Ovary (tissue), 9 donors: ENCODE data around the gene CFDP1. TPM values are rescaled to one million over a fixed set of nuclear protein-coding genes. Genes with fewer than 3 reads are reported as not detected.

Experiments
- DNase-seq, 5 donors: peaks; one replicate each; pipeline ENCODE4 v3.0.0-alpha.2; 2019 to 2020
- H3K27ac ChIP-seq, 2 donors: fragments of 200-600 bp; one replicate each; pipeline versions ENCODE4 v1.5.1 to v1.8.0; 2019 to 2022
- H3K27me3 ChIP-seq: fragments of 200-600 bp; one replicate; pipeline ENCODE4 v1.8.0; 2022
- H3K36me3 ChIP-seq: fragments of 200-600 bp; sonication (generic); one replicate; pipeline ENCODE4 v1.5.1; 2019
- H3K4me1 ChIP-seq: one replicate; pipeline ENCODE4 v1.8.1; 2013; ENCODE audit warnings: mild to moderate bottlenecking, moderate library complexity; ENCODE audit not compliant: insufficient read depth
- H3K4me3 ChIP-seq: fragments of 200-600 bp; sonication (generic); one replicate; pipeline ENCODE4 v1.5.1; 2017
- H3K9me3 ChIP-seq, 2 donors: fragments of 200-600 bp in 1 of 2; sonication (generic) in 1 of 2; one replicate each; pipeline versions ENCODE4 v1.5.1 to v1.8.1; 2013 to 2019; ENCODE audit warnings: mild to moderate bottlenecking in 1 of 2, moderate library complexity in 1 of 2
- EP300 ChIP-seq: sonication (generic); formaldehyde crosslinking; IDR thresholded peaks from one replicate; pipeline ENCODE4 v1.6.1; 2017; ENCODE audit warnings: antibody characterized with exemption
- POLR2A ChIP-seq: fragments of 450-650 bp; IDR thresholded peaks from one replicate; pipeline ENCODE4 v1.6.1; 2017; ENCODE audit warnings: antibody characterized with exemption, mild to moderate bottlenecking, moderate library complexity
- WGBS, 3 donors: extraction: QIAGEN DNeasy Blood & Tissue Kit in 1 of 3; methylation state at CpG; one replicate each; pipeline versions ENCODE4 v1.1.5 to v1.1.7; 2013 to 2017; 5-methylcytosine and 5-hydroxymethylcytosine counted together
- intact Hi-C, 4 donors: fragments of 100-400 bp; cut with DNase I; formaldehyde crosslinking; loops; one replicate each; pipeline versions ENCODE4 v1.11.0 to v1.15.1; 2022 to 2023
- polyA plus RNA-seq, 2 donors: library from polyadenylated mRNA; stranded (reverse); fragments of 200-250 nt in 1 of 2; fragments of 350-450 nt in 1 of 2; fragmentation: Illumina TruSeq in 1 of 2; extraction: RNeasy Lipid Tissue Mini Kit (QIAGEN cat#74804) in 1 of 2; gene quantifications; one replicate each; pipeline ENCODE4 v1.2.3, GENCODE V29; 2013 to 2014
- total RNA-seq, 7 donors: library from RNA; depleted of rRNA in 2 of 7; stranded (reverse); fragments of >200 nt in 2 of 7; fragmentation: NEBNext Ultra II Directional in 3 of 7; extraction: Animal tissue kit (Norgen Biotek cat#: 25700) in 3 of 7; gene quantifications; one replicate each; pipeline versions ENCODE4 v1.1.0 to v1.2.4, GENCODE V29; 2016 to 2023
- TF ChIP-seq, protein P1 (sequence below), 3 donors: fragments of 450-650 bp in 2 of 3; fragments of 200-600 bp in 1 of 3; IDR thresholded peaks; one replicate each; pipeline versions ENCODE4 v1.5.1 to v1.8.0; 2016 to 2022; ENCODE audit warnings: antibody characterized with exemption in 3 of 3, mild to moderate bottlenecking in 1 of 3
- donor health status: DM: no; HTN: no; CAD: no; lungs with moderate emphysema.
- donor health status: DM: no; HTN: no; CAD: no.
- donor health status: Bipolar disorder and iron deficiency.
- donor health status: DM: yes; HTN: yes; CAD: no.
- donor health status: DM: no; HTN: no; CAD: no.
- donor health status: DM: yes; HTN: yes; CAD: no.

Gene CFDP1
- total and polyA plus RNA-seq, 9 donors, result 67.0 to 173 (median 73.0) TPM

DNA sequence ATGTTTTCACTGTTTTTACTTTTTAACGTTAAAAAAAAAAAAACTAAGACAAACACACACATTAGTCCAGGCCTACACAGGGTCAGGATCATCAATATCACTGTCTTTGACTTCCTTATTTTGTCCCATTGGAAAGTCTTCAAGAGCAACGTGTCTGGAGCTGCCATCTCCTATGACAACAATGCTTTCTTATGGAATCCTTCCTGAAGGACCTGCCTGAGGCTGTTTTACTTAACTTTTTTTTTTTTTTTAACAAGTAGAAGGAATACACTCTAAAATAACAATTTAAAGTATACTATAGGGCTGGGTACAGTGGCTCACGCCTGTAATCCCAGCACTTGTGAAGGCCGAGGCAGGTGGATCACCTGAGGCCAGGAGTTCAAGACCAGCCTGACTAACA is 110.1 kb downstream of the CFDP1 start:
- intact Hi-C loops, result no loop called here
- 46 to 55% (median 52%) methylated on average over 4 of the region's 4 CpGs for WGBS, 3 donors
- no peak for TF ChIP-seq EP300
- no peak for TF ChIP-seq POLR2A
- TF ChIP-seq, protein P1, sequence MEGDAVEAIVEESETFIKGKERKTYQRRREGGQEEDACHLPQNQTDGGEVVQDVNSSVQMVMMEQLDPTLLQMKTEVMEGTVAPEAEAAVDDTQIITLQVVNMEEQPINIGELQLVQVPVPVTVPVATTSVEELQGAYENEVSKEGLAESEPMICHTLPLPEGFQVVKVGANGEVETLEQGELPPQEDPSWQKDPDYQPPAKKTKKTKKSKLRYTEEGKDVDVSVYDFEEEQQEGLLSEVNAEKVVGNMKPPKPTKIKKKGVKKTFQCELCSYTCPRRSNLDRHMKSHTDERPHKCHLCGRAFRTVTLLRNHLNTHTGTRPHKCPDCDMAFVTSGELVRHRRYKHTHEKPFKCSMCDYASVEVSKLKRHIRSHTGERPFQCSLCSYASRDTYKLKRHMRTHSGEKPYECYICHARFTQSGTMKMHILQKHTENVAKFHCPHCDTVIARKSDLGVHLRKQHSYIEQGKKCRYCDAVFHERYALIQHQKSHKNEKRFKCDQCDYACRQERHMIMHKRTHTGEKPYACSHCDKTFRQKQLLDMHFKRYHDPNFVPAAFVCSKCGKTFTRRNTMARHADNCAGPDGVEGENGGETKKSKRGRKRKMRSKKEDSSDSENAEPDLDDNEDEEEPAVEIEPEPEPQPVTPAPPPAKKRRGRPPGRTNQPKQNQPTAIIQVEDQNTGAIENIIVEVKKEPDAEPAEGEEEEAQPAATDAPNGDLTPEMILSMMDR (IDR thresholded peaks at IDR 0.05), result no peak
- H3K4me1 ChIP-seq, result peaks cover 13% of the 10 kb centered on the region
- H3K27me3 ChIP-seq, result no peaks in the 10 kb centered on the region
- no peaks in the 10 kb centered on the region for H3K36me3 ChIP-seq
- no peaks in the 10 kb centered on the region for H3K9me3 ChIP-seq
- H3K27ac ChIP-seq, result no peak overlapping the region
- no peak for DNase-seq
- no peak overlapping the region for H3K4me3 ChIP-seq

DNA sequence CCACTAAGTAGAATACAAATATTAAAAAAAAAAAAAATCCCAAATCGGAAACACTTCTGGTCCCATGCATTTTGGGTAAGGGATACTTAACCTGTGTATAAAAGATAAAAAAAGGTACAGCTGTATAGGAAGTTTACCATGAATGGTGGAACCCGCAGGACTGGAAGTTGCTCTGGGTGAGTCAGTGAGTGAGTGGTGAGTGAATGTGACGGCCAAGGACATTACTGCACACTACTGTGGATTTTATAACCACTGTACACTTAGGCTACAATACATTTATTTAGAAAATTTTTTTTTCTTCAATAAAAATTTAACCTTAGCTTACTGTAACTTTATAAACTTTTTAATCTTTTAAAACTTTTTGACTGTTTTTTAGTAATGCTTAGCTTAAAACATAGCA is 110.6 kb downstream of the CFDP1 start:
- H3K27ac ChIP-seq, result no peak overlapping the region
- H3K27me3 ChIP-seq, result no peaks in the 10 kb centered on the region
- DNase-seq, result no peak
- WGBS, 3 donors, result 27 to 62% (median 40%) methylated on average over 3 of the region's 3 CpGs
- H3K4me1 ChIP-seq, result peaks cover 13% of the 10 kb centered on the region
- no peaks in the 10 kb centered on the region for H3K36me3 ChIP-seq
- H3K9me3 ChIP-seq, result no peaks in the 10 kb centered on the region
- H3K4me3 ChIP-seq, result no peak overlapping the region
- intact Hi-C loops, result no loop called here
- TF ChIP-seq, protein P1 (IDR thresholded peaks at IDR 0.05), result no peak
- TF ChIP-seq EP300 (no peak), POLR2A (no peak)

DNA sequence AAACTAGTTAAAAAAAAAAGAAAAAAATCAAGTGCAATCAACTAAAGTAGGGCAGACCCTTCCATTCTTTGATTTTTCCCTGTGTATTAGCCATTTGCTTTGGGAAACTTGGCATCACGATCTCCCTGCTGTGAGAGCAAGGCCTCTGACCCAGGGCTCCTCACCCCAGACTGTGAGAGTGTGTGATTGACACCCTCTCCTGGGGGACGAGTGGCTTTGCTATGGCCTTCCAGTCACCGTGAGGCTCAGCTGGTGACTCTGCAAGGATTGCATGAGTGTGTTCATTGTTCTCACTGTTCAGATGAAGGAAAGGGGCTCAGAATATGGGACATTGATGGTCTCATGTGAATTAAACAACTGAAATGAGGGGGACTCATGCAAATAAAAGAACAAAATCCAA is 112.9 kb downstream of the CFDP1 start:
- DNase-seq, result no peak
- intact Hi-C loops, result no loop called here
- Histone ChIP-seq H3K27ac (no peak overlapping the region), H3K4me3 (no peak overlapping the region), H3K36me3 (no peaks in the 10 kb centered on the region), H3K27me3 (no peaks in the 10 kb centered on the region), H3K9me3 (no peaks in the 10 kb centered on the region), H3K4me1 (peaks cover 16% of the 10 kb centered on the region)
- TF ChIP-seq, protein P1 (IDR thresholded peaks at IDR 0.05), result no peak
- TF ChIP-seq POLR2A (no peak), EP300 (no peak)
- 59 to 78% (median 69%) methylated on average over 3 of the region's 3 CpGs for WGBS, 3 donors

DNA sequence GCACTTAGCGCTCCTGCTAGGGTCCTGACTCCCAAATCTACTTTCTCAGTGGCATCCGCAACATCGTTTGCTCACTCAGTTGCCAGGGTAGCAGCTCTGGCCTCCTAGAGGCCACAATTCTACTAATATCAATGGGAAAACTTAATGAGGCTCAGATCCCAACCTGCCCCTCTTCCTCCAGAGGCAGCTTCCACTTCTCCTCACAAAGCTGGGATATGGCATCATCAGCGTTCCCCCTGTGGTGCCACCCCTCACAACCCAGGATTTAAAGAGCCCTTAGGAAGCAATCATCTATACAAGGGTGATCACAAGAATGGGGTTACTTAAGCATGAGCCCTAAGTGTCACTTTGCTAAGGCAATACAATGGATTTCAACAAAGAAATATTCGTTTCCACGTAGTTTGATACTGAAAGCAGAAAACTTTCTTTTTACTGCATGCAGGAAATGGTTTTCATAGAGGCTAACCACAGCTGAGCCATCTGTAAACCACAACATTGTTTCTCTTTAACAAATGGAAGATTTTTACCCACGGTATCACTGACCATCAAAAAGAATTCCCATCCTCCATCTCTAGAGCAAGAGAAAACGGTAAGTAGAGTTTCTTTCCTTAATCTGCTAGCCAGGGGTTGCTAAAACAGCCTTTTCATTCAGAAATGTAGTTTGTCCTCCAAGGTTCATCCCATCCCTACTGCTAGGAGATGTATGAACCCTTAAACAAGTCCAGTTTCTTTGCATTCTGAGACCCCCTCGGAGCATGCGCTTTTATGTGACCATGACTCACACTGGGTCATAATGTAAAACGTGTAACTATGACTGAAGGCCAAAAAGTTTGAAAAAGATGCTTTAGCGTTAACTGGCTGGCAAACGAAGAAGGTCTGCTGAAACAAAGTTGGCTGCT is 113.5 kb downstream of the CFDP1 start:
- DNase-seq, result no peak
- Histone ChIP-seq H3K27ac (no peak overlapping the region), H3K4me3 (no peak overlapping the region), H3K9me3 (no peaks in the 10 kb centered on the region), H3K36me3 (no peaks in the 10 kb centered on the region), H3K27me3 (no peaks in the 10 kb centered on the region), H3K4me1 (peaks cover 13% of the 10 kb centered on the region)
- intact Hi-C loops, result no loop called here
- WGBS, 3 donors, result 39 to 46% (median 45%) methylated on average over 13 of the region's 13 CpGs
- no peak for TF ChIP-seq POLR2A
- TF ChIP-seq EP300, result no peak
- TF ChIP-seq, protein P1 (IDR thresholded peaks at IDR 0.05), result no peak
